Neural cell (in vitro differentiated cells): Measurements from ENCODE around the gene M1AP. TPM values are rescaled to one million over a fixed set of nuclear protein-coding genes. Genes with fewer than 3 reads are reported as not detected.
"Not testable (repeated sequence)": the region's sequence is repeated elsewhere in the genome, so short reads cannot be mapped to it uniquely, and the experiment has no call there.

Source experiments
- H2AFZ ChIP-seq: fragments of 200-600, 300-800 bp; sonication (generic), shearing (Covaris generic); 2 replicates; pipeline ENCODE4 v1.6.0; 2014; ENCODE audit warnings: low read depth, mild to moderate bottlenecking, antibody characterized with exemption, low read length, moderate library complexity
- H3F3A ChIP-seq: fragments of 200-600 bp; shearing (Covaris generic); 2 replicates; pipeline ENCODE4 v1.6.1; 2016; ENCODE audit warnings: mild to moderate bottlenecking, moderate library complexity, mixed read lengths, antibody characterized with exemption, low read length; ENCODE audit not compliant: insufficient read depth, poor library complexity, severe bottlenecking
- H3K27ac ChIP-seq: fragments of 200-600, 300-800 bp; sonication (generic), shearing (Covaris generic); 2 replicates; pipeline ENCODE4 v1.5.1; 2014; ENCODE audit warnings: mild to moderate bottlenecking, low read length, moderate library complexity
- H3K27me3 ChIP-seq: fragments of 300-800, 200-600 bp; sonication (generic), shearing (Covaris generic); 2 replicates; pipeline ENCODE4 v1.6.0; 2014; ENCODE audit warnings: mild to moderate bottlenecking, low read depth, low read length, moderate library complexity; ENCODE audit not compliant: insufficient read depth
- H3K36me3 ChIP-seq: fragments of 300-800, 200-600 bp; sonication (generic), shearing (Covaris generic); 2 replicates; pipeline ENCODE4 v1.5.1; 2014; ENCODE audit warnings: mild to moderate bottlenecking, antibody characterized with exemption, low read length, moderate library complexity; ENCODE audit not compliant: insufficient read depth
- H3K4me2 ChIP-seq: fragments of 300-800, 200-600 bp; sonication (generic), shearing (Covaris generic); 2 replicates; pipeline ENCODE4 v1.6.0; 2014; ENCODE audit warnings: mild to moderate bottlenecking, low read length
- H3K4me3 ChIP-seq: fragments of 300-800, 200-600 bp; sonication (generic), shearing (Covaris generic); 2 replicates; pipeline ENCODE4 v1.5.1; 2014; ENCODE audit warnings: mild to moderate bottlenecking, low read length, moderate library complexity
- H3K79me2 ChIP-seq: fragments of 200-600 bp; shearing (Covaris generic); replicated peaks from 2 replicates; pipeline ENCODE4 v1.6.0; 2014; ENCODE audit warnings: mild to moderate bottlenecking, low read length, moderate library complexity; ENCODE audit not compliant: insufficient read depth
- H3K9ac ChIP-seq: fragments of 300-800, 200-600 bp; sonication (generic), shearing (Covaris generic); 2 replicates; pipeline ENCODE4 v1.6.1; 2016; ENCODE audit warnings: mild to moderate bottlenecking, low read length, mixed read lengths
- H3K9me2 ChIP-seq: fragments of 200-600 bp; shearing (Covaris generic); 2 replicates; pipeline ENCODE4 v1.6.1; 2016; ENCODE audit warnings: mild to moderate bottlenecking, low read length, mixed read lengths; ENCODE audit not compliant: insufficient read depth
- H3K9me3 ChIP-seq: fragments of 200-600, 300-800 bp; sonication (generic), shearing (Covaris generic); 2 replicates; pipeline ENCODE4 v1.6.1; 2016; ENCODE audit warnings: mild to moderate bottlenecking, mixed run types, low read length, moderate library complexity, mixed read lengths
- H4K20me1 ChIP-seq: fragments of 200-600 bp; shearing (Covaris generic); 2 replicates; pipeline ENCODE4 v1.6.1; 2016; ENCODE audit warnings: mild to moderate bottlenecking, mixed run types; ENCODE audit not compliant: insufficient read depth
- CTCF ChIP-seq: fragments of 450-650 bp; IDR thresholded peaks from 2 replicates; pipeline ENCODE4 v1.5.1; 2014; ENCODE audit warnings: antibody characterized with exemption, mild to moderate bottlenecking, moderate library complexity; ENCODE audit not compliant: poor library complexity, severe bottlenecking
- EP300 ChIP-seq: fragments of 450-650 bp; conservative IDR thresholded peaks from 2 replicates; pipeline ENCODE4 v1.6.1; 2014; ENCODE audit warnings: antibody characterized with exemption, mild to moderate bottlenecking, moderate library complexity; ENCODE audit not compliant: poor library complexity, severe bottlenecking
- EZH2 ChIP-seq: fragments of 200-600, 300-800 bp; shearing (Covaris generic), sonication (generic); IDR thresholded peaks from 2 replicates; pipeline ENCODE4 v1.6.1; 2014; ENCODE audit warnings: antibody characterized with exemption, low read length, borderline replicate concordance, mild to moderate bottlenecking; ENCODE audit not compliant: insufficient read depth, poor library complexity, severe bottlenecking
- MXI1 ChIP-seq: fragments of 450-650 bp; conservative IDR thresholded peaks from 2 replicates; pipeline ENCODE4 v1.6.1; 2014; ENCODE audit warnings: antibody characterized with exemption, mild to moderate bottlenecking; ENCODE audit not compliant: poor library complexity, severe bottlenecking
- POLR2AphosphoS5 ChIP-seq: IDR thresholded peaks from 2 replicates; pipeline ENCODE4 v1.6.1; 2012
- RAD21 ChIP-seq: fragments of 450-650 bp; conservative IDR thresholded peaks from 2 replicates; pipeline ENCODE4 v1.6.1; 2014; ENCODE audit warnings: antibody characterized with exemption, mild to moderate bottlenecking, moderate library complexity
- SMC3 ChIP-seq: fragments of 450-650 bp; conservative IDR thresholded peaks from 2 replicates; pipeline ENCODE4 v1.6.1; 2014; ENCODE audit warnings: antibody characterized with exemption, mild to moderate bottlenecking, moderate library complexity; ENCODE audit not compliant: poor library complexity
- TAF1 ChIP-seq: IDR thresholded peaks from 2 replicates; pipeline ENCODE4 v1.6.1; 2012; ENCODE audit warnings: low read depth
- polyA plus RNA-seq: library from polyadenylated mRNA; depleted of rRNA; stranded (reverse); fragments of >200 nt; gene quantifications from 2 replicates; pipeline ENCODE4 v1.2.3, GENCODE V29; 2014
- TF ChIP-seq, protein P1 (sequence below): IDR thresholded peaks from 2 replicates; pipeline ENCODE4 v1.6.1; 2012; ENCODE audit warnings: borderline replicate concordance

M1AP gene
- polyA plus RNA-seq, 1 donor from 2014 or later: not detected

DNA sequence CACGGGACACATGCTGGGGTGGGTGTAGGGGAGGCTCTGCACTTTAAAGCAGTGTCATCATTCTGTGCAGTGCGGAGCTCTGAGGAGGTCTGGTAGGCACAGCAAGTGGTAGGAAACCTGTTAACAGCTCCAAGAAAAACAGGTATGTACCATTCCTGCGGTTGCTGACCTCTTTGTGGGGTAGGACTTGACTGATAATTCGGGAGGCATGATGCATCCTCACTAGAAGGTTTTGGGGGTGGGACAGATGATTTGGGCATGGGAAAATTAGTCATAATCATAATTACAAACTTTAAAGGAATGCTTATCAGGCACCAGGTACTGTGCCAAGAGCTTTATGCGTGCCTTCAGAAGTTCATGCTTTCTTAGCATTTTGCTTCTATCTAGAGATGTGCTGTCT lies 83.9 kb downstream of the M1AP start:
- no peaks in the 10 kb centered on the region for H3K9me2 ChIP-seq
- H3K79me2 ChIP-seq: no peaks in the 10 kb centered on the region
- H3K4me2 ChIP-seq: no peak overlapping the region
- H3K36me3 ChIP-seq: no peaks in the 10 kb centered on the region
- peaks cover 2% of the 10 kb centered on the region for H3K27me3 ChIP-seq
- no peaks in the 10 kb centered on the region for H3F3A ChIP-seq
- H3K9me3 ChIP-seq: no peaks in the 10 kb centered on the region
- no peak overlapping the region for H3K9ac ChIP-seq
- H4K20me1 ChIP-seq: no peaks in the 10 kb centered on the region
- no peak overlapping the region for H3K4me3 ChIP-seq
- H3K27ac ChIP-seq: no peak overlapping the region
- no peak for TF ChIP-seq CTCF
- no peak for TF ChIP-seq MXI1
- TF ChIP-seq RAD21: no peak
- TF ChIP-seq EZH2: no peak
- no peak for TF ChIP-seq POLR2AphosphoS5
- TF ChIP-seq, protein P1, sequence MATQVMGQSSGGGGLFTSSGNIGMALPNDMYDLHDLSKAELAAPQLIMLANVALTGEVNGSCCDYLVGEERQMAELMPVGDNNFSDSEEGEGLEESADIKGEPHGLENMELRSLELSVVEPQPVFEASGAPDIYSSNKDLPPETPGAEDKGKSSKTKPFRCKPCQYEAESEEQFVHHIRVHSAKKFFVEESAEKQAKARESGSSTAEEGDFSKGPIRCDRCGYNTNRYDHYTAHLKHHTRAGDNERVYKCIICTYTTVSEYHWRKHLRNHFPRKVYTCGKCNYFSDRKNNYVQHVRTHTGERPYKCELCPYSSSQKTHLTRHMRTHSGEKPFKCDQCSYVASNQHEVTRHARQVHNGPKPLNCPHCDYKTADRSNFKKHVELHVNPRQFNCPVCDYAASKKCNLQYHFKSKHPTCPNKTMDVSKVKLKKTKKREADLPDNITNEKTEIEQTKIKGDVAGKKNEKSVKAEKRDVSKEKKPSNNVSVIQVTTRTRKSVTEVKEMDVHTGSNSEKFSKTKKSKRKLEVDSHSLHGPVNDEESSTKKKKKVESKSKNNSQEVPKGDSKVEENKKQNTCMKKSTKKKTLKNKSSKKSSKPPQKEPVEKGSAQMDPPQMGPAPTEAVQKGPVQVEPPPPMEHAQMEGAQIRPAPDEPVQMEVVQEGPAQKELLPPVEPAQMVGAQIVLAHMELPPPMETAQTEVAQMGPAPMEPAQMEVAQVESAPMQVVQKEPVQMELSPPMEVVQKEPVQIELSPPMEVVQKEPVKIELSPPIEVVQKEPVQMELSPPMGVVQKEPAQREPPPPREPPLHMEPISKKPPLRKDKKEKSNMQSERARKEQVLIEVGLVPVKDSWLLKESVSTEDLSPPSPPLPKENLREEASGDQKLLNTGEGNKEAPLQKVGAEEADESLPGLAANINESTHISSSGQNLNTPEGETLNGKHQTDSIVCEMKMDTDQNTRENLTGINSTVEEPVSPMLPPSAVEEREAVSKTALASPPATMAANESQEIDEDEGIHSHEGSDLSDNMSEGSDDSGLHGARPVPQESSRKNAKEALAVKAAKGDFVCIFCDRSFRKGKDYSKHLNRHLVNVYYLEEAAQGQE: no peak
- no peak for TF ChIP-seq SMC3
- TF ChIP-seq TAF1: no peak
- H2AFZ ChIP-seq: no peak overlapping the region

DNA sequence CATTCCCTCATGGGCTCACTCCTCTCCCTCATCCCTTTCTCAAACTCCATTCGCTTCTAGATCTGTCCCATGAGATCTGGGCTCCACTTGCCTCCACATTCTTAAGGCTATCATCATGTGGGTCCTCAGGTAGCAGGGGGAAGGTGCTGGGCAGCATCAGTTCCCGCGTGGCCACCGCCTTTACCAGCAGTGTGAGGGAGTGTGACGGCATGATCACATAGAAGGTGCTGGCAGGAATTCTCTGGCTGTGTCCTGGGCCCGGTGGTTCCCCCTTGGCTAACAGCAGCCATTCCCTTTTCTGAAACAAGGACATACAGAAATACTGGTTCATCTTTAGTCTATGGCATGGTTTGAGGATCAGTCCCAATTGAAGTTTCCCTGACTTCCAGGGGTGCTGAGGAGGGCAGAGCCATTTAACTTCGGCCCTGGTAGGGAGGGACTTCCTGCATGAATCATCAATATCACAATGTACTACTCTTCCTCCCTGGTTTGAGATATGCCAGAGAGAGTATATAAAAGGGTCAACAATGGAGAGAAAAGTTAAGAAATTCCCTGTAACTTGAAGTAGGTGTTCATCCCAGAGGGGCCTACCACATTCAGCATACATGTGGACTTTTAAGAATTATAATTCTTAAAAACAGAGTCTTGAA lies 85.9 kb downstream of the M1AP start:
- Histone ChIP-seq H3K36me3 (no peaks in the 10 kb centered on the region), H3K4me3 (no peak overlapping the region), H2AFZ (no peak overlapping the region), H3K27me3 (peaks cover 2% of the 10 kb centered on the region), H4K20me1 (no peaks in the 10 kb centered on the region), H3K79me2 (no peaks in the 10 kb centered on the region), H3K9ac (no peak overlapping the region), H3K4me2 (no peak overlapping the region), H3K9me2 (no peaks in the 10 kb centered on the region), H3K9me3 (no peaks in the 10 kb centered on the region), H3K27ac (no peak overlapping the region), H3F3A (no peaks in the 10 kb centered on the region)
- TF ChIP-seq EP300 (no peak), MXI1 (no peak)

DNA sequence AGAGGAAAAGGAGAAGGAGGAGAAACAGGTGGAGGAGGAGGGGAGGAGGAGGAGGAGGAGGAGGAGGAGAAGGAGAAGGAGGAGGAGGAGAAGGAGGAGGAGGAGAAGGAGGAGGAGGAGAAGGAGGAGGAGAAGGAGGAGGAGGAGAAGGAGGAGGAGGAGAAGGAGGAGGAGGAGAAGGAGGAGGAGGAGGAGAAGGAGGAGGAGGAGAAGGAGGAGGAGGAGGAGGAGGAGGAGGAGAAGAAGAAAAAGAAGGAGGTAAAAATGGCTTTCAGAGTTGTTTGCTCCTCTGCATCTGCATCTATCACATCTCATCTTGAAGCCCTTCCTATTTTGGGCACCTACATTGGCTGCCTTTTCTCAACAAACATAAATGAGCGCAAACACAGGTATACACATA lies 87.1 kb downstream of the M1AP start:
- H3K27ac ChIP-seq, H3K27me3 ChIP-seq, H4K20me1 ChIP-seq, H3K9ac ChIP-seq, H3K9me2 ChIP-seq, H3K9me3 ChIP-seq, H3K79me2 ChIP-seq, H3F3A ChIP-seq, H3K36me3 ChIP-seq, H3K4me3 ChIP-seq, H3K4me2 ChIP-seq, H2AFZ ChIP-seq: not testable (repeated sequence)
